Neural crest cell (in vitro differentiated cells): Measurements from ENCODE around the gene EGLN1. TPM values are rescaled to one million over a fixed set of nuclear protein-coding genes. Genes with fewer than 3 reads are reported as not detected.
A peak's percentile ranks its signal among the peaks of the same experiment; 100 is the strongest.
"Not testable (repeated sequence)": the region's sequence is repeated elsewhere in the genome, so short reads cannot be mapped to it uniquely, and the experiment has no call there.

Source experiments
- DNase-seq: peaks from one replicate; pipeline ENCODE4 v3.0.0; 2021; ENCODE audit warnings: low read depth, mixed read lengths, low spot score
- H3K27ac Mint-ChIP-seq: one replicate; pipeline ENCODE4 v1.8.0; 2021; ENCODE audit warnings: mild to moderate bottlenecking, mixed read lengths; ENCODE audit not compliant: unreplicated experiment
- H3K27me3 Mint-ChIP-seq: 2 replicates; pipeline ENCODE4 v1.8.0; 2021; ENCODE audit warnings: low read depth, mild to moderate bottlenecking, mixed read lengths
- H3K36me3 Mint-ChIP-seq: 2 replicates; pipeline ENCODE4 v1.8.0; 2021; ENCODE audit warnings: low read depth, mild to moderate bottlenecking, mixed read lengths
- H3K4me1 Mint-ChIP-seq: 2 replicates; pipeline ENCODE4 v1.8.0; 2021; ENCODE audit warnings: mixed read lengths
- H3K4me3 Mint-ChIP-seq: one replicate; pipeline ENCODE4 v1.8.0; 2021; ENCODE audit warnings: mild to moderate bottlenecking, mixed read lengths
- H3K9me3 Mint-ChIP-seq: 2 replicates; pipeline ENCODE4 v1.8.0; 2021; ENCODE audit warnings: mixed read lengths
- CTCF ChIP-seq: fragments of 200-600 bp; sonication (generic); conservative IDR thresholded peaks from 2 replicates; pipeline ENCODE4 v1.5.0; 2021; ENCODE audit warnings: antibody characterized with exemption, mild to moderate bottlenecking
- long read RNA-seq: library from polyadenylated mRNA; unstranded; transcript quantifications from one replicate; pipeline ENCODE4 v2.0.0, GENCODE V29; 2020
- total RNA-seq: library from RNA; stranded (reverse); gene quantifications from 2 replicates; pipeline ENCODE4 v1.2.1, GENCODE V29; 2021

EGLN1 gene
- 21.6 and 24.4 TPM in 2 replicates for total RNA-seq
- long read RNA-seq, full-length matches to known transcripts = 1 of 7 reads
- long read RNA-seq, partial matches to known transcripts = 2 of 7 reads
- long read RNA-seq, other reads (novel, unspliced or antisense) = 4 of 7 reads

- peaks cover 49% of the 10 kb centered on the region for H3K4me1 Mint-ChIP-seq
- H3K4me3 Mint-ChIP-seq = peak within 1 kb of the TSS; percentile 91
- H3K36me3 Mint-ChIP-seq = no peaks in the 10 kb centered on the region
- H3K27me3 Mint-ChIP-seq = peaks cover 10% of the 10 kb centered on the region
- no peaks in the 10 kb centered on the region for H3K9me3 Mint-ChIP-seq
- DNase-seq = peak; percentile 71
- peak; percentile 54 for TF ChIP-seq CTCF
- H3K27ac Mint-ChIP-seq = peak within 1 kb of the TSS; percentile 95
Observed at GRCh38 chr1:231421971-231422797, at the start of gene EGLN1. Gene EGLN1, minus strand, starts transcription at chr1:231422287. Its CDS starts 399 bp downstream, at chr1:231421888.

GRCh38 chr1:231471500-231471899, 49.4 kb upstream of the EGLN1 start:
- not testable (repeated sequence) for H3K27me3 Mint-ChIP-seq, H3K9me3 Mint-ChIP-seq, H3K4me1 Mint-ChIP-seq, DNase-seq, H3K36me3 Mint-ChIP-seq, H3K4me3 Mint-ChIP-seq, H3K27ac Mint-ChIP-seq

GRCh38 chr1:231471027-231471426, 48.9 kb upstream of the EGLN1 start:
- not testable (repeated sequence) for DNase-seq, H3K4me1 Mint-ChIP-seq, H3K27me3 Mint-ChIP-seq, H3K9me3 Mint-ChIP-seq, H3K27ac Mint-ChIP-seq, H3K36me3 Mint-ChIP-seq, H3K4me3 Mint-ChIP-seq

GRCh38 chr1:231467986-231468385, 45.9 kb upstream of the EGLN1 start:
- no peaks in the 10 kb centered on the region for H3K4me1 Mint-ChIP-seq
- H3K9me3 Mint-ChIP-seq = no peaks in the 10 kb centered on the region
- no peak overlapping the region for H3K4me3 Mint-ChIP-seq
- TF ChIP-seq CTCF = no peak
- no peak overlapping the region for H3K27ac Mint-ChIP-seq
- peaks cover 5% of the 10 kb centered on the region for H3K27me3 Mint-ChIP-seq
- no peaks in the 10 kb centered on the region for H3K36me3 Mint-ChIP-seq
- DNase-seq = no peak

- no peak for DNase-seq
- Mint-ChIP-seq H3K36me3 (no peaks in the 10 kb centered on the region), H3K4me3 (no peak overlapping the region), H3K4me1 (no peaks in the 10 kb centered on the region), H3K27ac (no peak overlapping the region), H3K9me3 (no peaks in the 10 kb centered on the region), H3K27me3 (peaks cover 5% of the 10 kb centered on the region)
- no peak for TF ChIP-seq CTCF
Observed at GRCh38 chr1:231465051-231465450, 43.0 kb upstream of the EGLN1 start.

GRCh38 chr1:231463541-231463940, 41.5 kb upstream of the EGLN1 start:
- no peak for DNase-seq
- H3K4me1 Mint-ChIP-seq = no peaks in the 10 kb centered on the region
- H3K27me3 Mint-ChIP-seq = peaks cover 5% of the 10 kb centered on the region
- no peaks in the 10 kb centered on the region for H3K9me3 Mint-ChIP-seq
- no peak overlapping the region for H3K4me3 Mint-ChIP-seq
- no peaks in the 10 kb centered on the region for H3K36me3 Mint-ChIP-seq
- no peak for TF ChIP-seq CTCF
- no peak overlapping the region for H3K27ac Mint-ChIP-seq
